CD8-positive, alpha-beta memory T cell (primary cell): Measurements from ENCODE around the gene FNDC3B. TPM values are rescaled to one million over a fixed set of nuclear protein-coding genes. Genes with fewer than 3 reads are reported as not detected.
A peak's percentile ranks its signal among the peaks of the same experiment; 100 is the strongest.
"Not testable (repeated sequence)": the region's sequence is repeated elsewhere in the genome, so short reads cannot be mapped to it uniquely, and the experiment has no call there.

ENCODE experiments used
- CTCF ChIA-PET: fragments of 350-600 bp; sonication (Branson Sonifier 250); formaldehyde crosslinking; loops from one replicate; lab custom pipeline; 2021; ENCODE audit warnings: antibody characterized with exemption; lab: Charles Lee
- POLR2A ChIA-PET: fragments of 350-600 bp; sonication (Branson Sonifier 250); formaldehyde crosslinking; loops from one replicate; lab custom pipeline; 2021; ENCODE audit warnings: antibody characterized with exemption; lab: Charles Lee
- DNase-seq, 5 donors: peaks; one replicate each; pipeline versions ENCODE4 v3.0.0 to v3.0.0-alpha.2; 2020 to 2022; ENCODE audit warnings: mixed read lengths in 1 of 5
- H3K27ac ChIP-seq: one replicate; pipeline ENCODE4 v1.7.0; 2013; ENCODE audit warnings: low read depth, mild to moderate bottlenecking, low read length, moderate library complexity
- H3K27me3 ChIP-seq: 2 replicates; pipeline ENCODE4 v1.7.0; 2013; ENCODE audit warnings: low read length, mild to moderate bottlenecking; ENCODE audit not compliant: insufficient read depth, poor library complexity, severe bottlenecking
- H3K36me3 ChIP-seq: 2 replicates; pipeline ENCODE4 v1.7.0; 2013; ENCODE audit warnings: mild to moderate bottlenecking, low read length, moderate library complexity; ENCODE audit not compliant: insufficient read depth
- H3K4me1 ChIP-seq: 2 replicates; pipeline ENCODE4 v1.7.0; 2013; ENCODE audit warnings: mild to moderate bottlenecking, low read length, moderate library complexity; ENCODE audit not compliant: insufficient read depth
- H3K4me3 ChIP-seq: 2 replicates; pipeline ENCODE4 v1.7.0; 2013; ENCODE audit warnings: mild to moderate bottlenecking, low read length
- H3K9me3 ChIP-seq: 2 replicates; pipeline ENCODE4 v1.7.0; 2013; ENCODE audit warnings: mild to moderate bottlenecking, low read length
- H3K27ac Mint-ChIP-seq, 8 donors: one replicate each; pipeline ENCODE4 v1.8.0; 2020 to 2021; ENCODE audit warnings: mixed read lengths in 8 of 8, mild to moderate bottlenecking in 6 of 8, inconsistent platforms in 3 of 8, moderate library complexity in 3 of 8
- H3K27me3 Mint-ChIP-seq, 2 donors: one replicate each; pipeline ENCODE4 v1.8.0; 2020 to 2021; ENCODE audit warnings: mixed read lengths in 2 of 2, mild to moderate bottlenecking in 1 of 2, moderate library complexity in 1 of 2
- H3K36me3 Mint-ChIP-seq, 3 donors: one replicate each; pipeline ENCODE4 v1.8.0; 2020 to 2021; ENCODE audit warnings: mixed read lengths in 3 of 3, inconsistent platforms in 1 of 3, mild to moderate bottlenecking in 1 of 3
- H3K4me1 Mint-ChIP-seq, 3 donors: one replicate each; pipeline ENCODE4 v1.8.0; 2020 to 2021; ENCODE audit warnings: mixed read lengths in 3 of 3, inconsistent platforms in 1 of 3, mild to moderate bottlenecking in 1 of 3
- H3K4me3 Mint-ChIP-seq, 7 donors: one replicate each; pipeline ENCODE4 v1.8.0; 2020 to 2021; ENCODE audit warnings: mixed read lengths in 7 of 7, mild to moderate bottlenecking in 6 of 7, moderate library complexity in 4 of 7, inconsistent platforms in 2 of 7
- H3K9me3 Mint-ChIP-seq, 5 donors: one replicate each; pipeline ENCODE4 v1.8.0; 2020 to 2022; ENCODE audit warnings: mixed read lengths in 5 of 5, mild to moderate bottlenecking in 3 of 5, moderate library complexity in 2 of 5, inconsistent platforms in 1 of 5
- polyA plus RNA-seq: library from polyadenylated mRNA; unstranded; fragments of 300-500 nt; fragmentation: Illumina TruSeq; gene quantifications from one replicate; pipeline ENCODE4 v1.2.3, GENCODE V29; 2021
- total RNA-seq, 2 experiments: library from RNA; stranded (reverse); gene quantifications; one replicate each; pipeline ENCODE4 v1.2.3, GENCODE V29; 2021

Gene FNDC3B
- total and polyA plus RNA-seq, 3 experiments from 2014 or later = 8.7 to 18.6 (median 17.4) TPM

- POLR2A ChIA-PET = no interaction called here
Measured at GRCh38 chr3:172359231-172359630, 319.9 kb downstream of the FNDC3B start.

GRCh38 chr3:172359996-172360395 lies 320.6 kb downstream of the FNDC3B start:
- H3K27ac Mint-ChIP-seq = no peak overlapping the region
- CTCF ChIA-PET = interaction anchor here (0.5 kb wide), 1 partner anchor 154 kb away, joined by 4 read pairs; no protein-coding TSS in a partner anchor

More at GRCh38 chr3:172359231-172359630, 319.9 kb downstream of the FNDC3B start:
- Histone ChIP-seq H3K27me3 (no peaks in the 10 kb centered on the region), H3K36me3 (peaks cover 15% of the 10 kb centered on the region), H3K27ac (no peak overlapping the region), H3K4me3 (no peak overlapping the region), H3K4me1 (no peaks in the 10 kb centered on the region), H3K9me3 (no peaks in the 10 kb centered on the region)
- H3K27me3 Mint-ChIP-seq = peaks cover 0 to 2% of the 10 kb centered on the region in 2 donors
- no peak overlapping the region for H3K4me3 Mint-ChIP-seq
- no peak overlapping the region for H3K27ac Mint-ChIP-seq
- H3K36me3 Mint-ChIP-seq = peaks cover 23 to 56% (median 36%) of the 10 kb centered on the region in 3 donors
- no peak for DNase-seq
- H3K4me1 Mint-ChIP-seq = no peaks in the 10 kb centered on the region
- CTCF ChIA-PET = no interaction called here
- peaks cover 0 to 6% (median 3%) of the 10 kb centered on the region in 5 donors for H3K9me3 Mint-ChIP-seq

GRCh38 chr3:172362583-172362982 lies 323.2 kb downstream of the FNDC3B start:
- Mint-ChIP-seq H3K9me3 (peaks cover 0 to 6% (median 3%) of the 10 kb centered on the region in 5 donors), H3K27me3 (peaks cover 0 to 2% of the 10 kb centered on the region in 2 donors), H3K4me3 (no peak overlapping the region), H3K36me3 (peaks cover 27 to 55% (median 28%) of the 10 kb centered on the region in 3 donors), H3K4me1 (no peaks in the 10 kb centered on the region), H3K27ac (no peak overlapping the region)
- CTCF ChIA-PET = interaction anchor here (1.3 to 1.4 kb wide), 2 partner anchors 9 to 30 kb away, joined by 3 read pairs; no protein-coding TSS in a partner anchor
- no peaks in the 10 kb centered on the region for H3K4me1 ChIP-seq
- no peak overlapping the region for H3K4me3 ChIP-seq
- no peak overlapping the region for H3K27ac ChIP-seq
- POLR2A ChIA-PET = no interaction called here
- H3K36me3 ChIP-seq = peaks cover 15% of the 10 kb centered on the region
- DNase-seq = no peak
- no peaks in the 10 kb centered on the region for H3K27me3 ChIP-seq
- no peaks in the 10 kb centered on the region for H3K9me3 ChIP-seq

More at GRCh38 chr3:172359996-172360395, 320.6 kb downstream of the FNDC3B start:
- Mint-ChIP-seq H3K4me1 (no peaks in the 10 kb centered on the region), H3K9me3 (peaks cover 0 to 6% (median 3%) of the 10 kb centered on the region in 5 donors), H3K27me3 (peaks cover 0 to 2% of the 10 kb centered on the region in 2 donors), H3K4me3 (no peak overlapping the region), H3K36me3 (peaks cover 24 to 56% (median 36%) of the 10 kb centered on the region in 3 donors)
- H3K4me1 ChIP-seq = no peaks in the 10 kb centered on the region
- no peak for DNase-seq
- H3K27ac ChIP-seq = no peak overlapping the region
- H3K27me3 ChIP-seq = no peaks in the 10 kb centered on the region
- peaks cover 15% of the 10 kb centered on the region for H3K36me3 ChIP-seq
- POLR2A ChIA-PET = no interaction called here
- H3K4me3 ChIP-seq = no peak overlapping the region
- H3K9me3 ChIP-seq = no peaks in the 10 kb centered on the region

GRCh38 chr3:172364374-172365027 lies 325.1 kb downstream of the FNDC3B start:
- H3K27ac ChIP-seq = no peak overlapping the region
- no peak overlapping the region for H3K4me3 Mint-ChIP-seq
- no peaks in the 10 kb centered on the region for H3K27me3 ChIP-seq
- CTCF ChIA-PET = interaction anchor here (1.2 kb wide), 1 partner anchor 32 kb away, joined by 3 read pairs; no protein-coding TSS in a partner anchor
- peaks cover 9% of the 10 kb centered on the region for H3K36me3 ChIP-seq
- H3K27ac Mint-ChIP-seq = peak overlapping the region in 1 of 8 donors; percentile 24
- H3K36me3 Mint-ChIP-seq = peaks cover 17 to 52% (median 30%) of the 10 kb centered on the region in 3 donors
- H3K4me1 Mint-ChIP-seq = no peaks in the 10 kb centered on the region
- peaks cover 0 to 2% of the 10 kb centered on the region in 2 donors for H3K27me3 Mint-ChIP-seq
- H3K4me1 ChIP-seq = no peaks in the 10 kb centered on the region
- POLR2A ChIA-PET = no interaction called here
- no peaks in the 10 kb centered on the region for H3K9me3 ChIP-seq
- no peak for DNase-seq
- no peak overlapping the region for H3K4me3 ChIP-seq
- peaks cover 0 to 6% (median 3%) of the 10 kb centered on the region in 5 donors for H3K9me3 Mint-ChIP-seq

- H3K9me3 Mint-ChIP-seq = peaks cover 0 to 6% (median 3%) of the 10 kb centered on the region in 5 donors
- ChIA-PET POLR2A (no interaction called here), CTCF (interaction anchor here (1.2 kb wide), 1 partner anchor 33 kb away, joined by 3 read pairs; no protein-coding TSS in a partner anchor)
- H3K27ac Mint-ChIP-seq = no peak overlapping the region
- DNase-seq = no peak
- Histone ChIP-seq H3K4me1 (no peaks in the 10 kb centered on the region), H3K9me3 (no peaks in the 10 kb centered on the region), H3K27ac (no peak overlapping the region), H3K27me3 (no peaks in the 10 kb centered on the region), H3K36me3 (peaks cover 9% of the 10 kb centered on the region), H3K4me3 (no peak overlapping the region)
- peaks cover 14 to 55% (median 28%) of the 10 kb centered on the region in 3 donors for H3K36me3 Mint-ChIP-seq
- no peaks in the 10 kb centered on the region for H3K4me1 Mint-ChIP-seq
- peaks cover 0 to 2% of the 10 kb centered on the region in 2 donors for H3K27me3 Mint-ChIP-seq
- H3K4me3 Mint-ChIP-seq = no peak overlapping the region
Measured at GRCh38 chr3:172365028-172365567, 325.7 kb downstream of the FNDC3B start.

- Mint-ChIP-seq H3K27ac (no peak overlapping the region), H3K9me3 (no peaks in the 10 kb centered on the region), H3K4me3 (no peak overlapping the region), H3K36me3 (peaks cover 0 to 44% (median 20%) of the 10 kb centered on the region in 3 donors), H3K27me3 (no peaks in the 10 kb centered on the region), H3K4me1 (no peaks in the 10 kb centered on the region)
- Histone ChIP-seq H3K4me1 (no peaks in the 10 kb centered on the region), H3K27me3 (no peaks in the 10 kb centered on the region), H3K27ac (no peak overlapping the region), H3K9me3 (no peaks in the 10 kb centered on the region), H3K36me3 (peaks cover 3% of the 10 kb centered on the region), H3K4me3 (no peak overlapping the region)
- CTCF ChIA-PET = interaction anchor here (0.7 kb wide), 1 partner anchor 12 kb away, joined by 3 read pairs; no protein-coding TSS in a partner anchor
- POLR2A ChIA-PET = no interaction called here
- DNase-seq = no peak
Measured at GRCh38 chr3:172367205-172368105, 328.1 kb downstream of the FNDC3B start.

GRCh38 chr3:172368556-172368955 lies 329.2 kb downstream of the FNDC3B start:
- not testable (repeated sequence) for DNase-seq

More at GRCh38 chr3:172368556-172368955, 329.2 kb downstream of the FNDC3B start:
- POLR2A ChIA-PET, H3K4me1 Mint-ChIP-seq, H3K4me3 Mint-ChIP-seq, H3K36me3 ChIP-seq, H3K9me3 Mint-ChIP-seq, H3K27me3 Mint-ChIP-seq, H3K27ac ChIP-seq, H3K9me3 ChIP-seq, H3K27me3 ChIP-seq, CTCF ChIA-PET, H3K4me3 ChIP-seq, H3K4me1 ChIP-seq: not testable (repeated sequence)
- Mint-ChIP-seq H3K27ac (peak overlapping the region in 1 of 8 donors; percentile 14), H3K36me3 (peaks cover 0 to 39% (median 18%) of the 10 kb centered on the region in 3 donors)
